Stimulated activated CD8-positive, alpha-beta memory T cell treated with anti-CD3 and anti-CD28 coated beads, Interleukin-4, amount 100 ng/mL, for 4 hours (primary cell): Measurements from ENCODE around the gene ZNF185.

ENCODE experiments used
- DNase-seq, 2 donors: peaks; one replicate each; pipeline ENCODE4 v3.0.0-alpha.2; 2020; ENCODE audit warnings: low read depth in 2 of 2, low spot score in 1 of 2

ZNF185 gene

GRCh38 chrX:152915541-152916241 is 17.8 kb downstream of the ZNF185 start:
- no peak for DNase-seq

GRCh38 chrX:152917656-152918579 is 20.1 kb downstream of the ZNF185 start:
- no peak for DNase-seq

GRCh38 chrX:152918707-152919106 is 20.8 kb downstream of the ZNF185 start:
- DNase-seq = no peak

GRCh38 chrX:152923599-152923998 is 25.7 kb downstream of the ZNF185 start:
- no peak for DNase-seq

GRCh38 chrX:152925835-152926234 is 28.0 kb downstream of the ZNF185 start:
- no peak for DNase-seq

GRCh38 chrX:152926279-152926678 is 28.4 kb downstream of the ZNF185 start:
- peak in 1 of 2 donors; percentile 18 for DNase-seq

GRCh38 chrX:152926923-152927322 is 29.1 kb downstream of the ZNF185 start:
- DNase-seq = no peak

- no peak for DNase-seq
These were observed 30.2 kb downstream of the ZNF185 start for GRCh38 chrX:152927858-152928760.

- DNase-seq = no peak
These were observed 31.0 kb downstream of the ZNF185 start for GRCh38 chrX:152928761-152929400.

GRCh38 chrX:152929898-152930297 is 32.0 kb downstream of the ZNF185 start:
- no peak for DNase-seq

GRCh38 chrX:152930516-152930915 is 32.6 kb downstream of the ZNF185 start:
- DNase-seq = no peak

- no peak for DNase-seq
These were observed 34.3 kb downstream of the ZNF185 start for GRCh38 chrX:152932144-152932543.

- DNase-seq = no peak
These were observed 34.8 kb downstream of the ZNF185 start for GRCh38 chrX:152932598-152933175.

GRCh38 chrX:152936306-152936705 is 38.4 kb downstream of the ZNF185 start:
- no peak for DNase-seq

GRCh38 chrX:152937236-152937635 is 39.4 kb downstream of the ZNF185 start:
- no peak for DNase-seq

- DNase-seq = peak; percentile 66 to 78
These were observed 43.6 kb downstream of the ZNF185 start for GRCh38 chrX:152941328-152942076.

GRCh38 chrX:152942077-152942442 is 44.2 kb downstream of the ZNF185 start:
- DNase-seq = no peak

- DNase-seq = no peak
These were observed 46.0 kb downstream of the ZNF185 start for GRCh38 chrX:152943826-152944225.

GRCh38 chrX:152945021-152945979 is 47.4 kb downstream of the ZNF185 start:
- no peak for DNase-seq
